ENCODE results near the gene SNX6. TPM values are rescaled to one million over a fixed set of nuclear protein-coding genes. Genes with fewer than 3 reads are reported as not detected.

SNX6 gene
- total and polyA plus RNA-seq, 9 of the 15 experiments (the other 6 are each of a cell fraction or from before 2014, with no cell fraction given), result 34.6 to 111 (median 57.5) TPM

DNA sequence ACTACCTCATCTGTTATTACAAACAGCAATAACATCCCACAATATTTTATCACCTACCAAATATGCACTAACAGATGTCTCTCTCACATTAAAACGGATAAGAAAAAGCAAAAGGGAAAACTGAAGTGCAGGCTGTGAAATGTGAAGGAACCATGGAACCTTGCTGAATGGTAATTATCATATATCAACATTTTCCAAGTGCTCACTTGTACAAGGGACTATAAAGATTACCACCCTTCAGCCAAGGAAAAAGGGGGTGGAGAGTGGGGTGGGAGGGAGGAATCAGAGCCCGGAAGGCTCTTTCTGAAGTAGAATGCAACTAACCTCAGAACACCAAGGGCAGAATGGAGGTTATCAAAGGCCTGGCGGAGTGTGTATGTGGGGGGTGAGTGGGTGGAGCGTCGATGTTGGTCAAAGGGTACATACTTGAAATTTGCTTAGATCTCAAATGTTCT is 1.2 kb downstream of the SNX6 start (continued):
- TF ChIP-seq, protein P1, sequence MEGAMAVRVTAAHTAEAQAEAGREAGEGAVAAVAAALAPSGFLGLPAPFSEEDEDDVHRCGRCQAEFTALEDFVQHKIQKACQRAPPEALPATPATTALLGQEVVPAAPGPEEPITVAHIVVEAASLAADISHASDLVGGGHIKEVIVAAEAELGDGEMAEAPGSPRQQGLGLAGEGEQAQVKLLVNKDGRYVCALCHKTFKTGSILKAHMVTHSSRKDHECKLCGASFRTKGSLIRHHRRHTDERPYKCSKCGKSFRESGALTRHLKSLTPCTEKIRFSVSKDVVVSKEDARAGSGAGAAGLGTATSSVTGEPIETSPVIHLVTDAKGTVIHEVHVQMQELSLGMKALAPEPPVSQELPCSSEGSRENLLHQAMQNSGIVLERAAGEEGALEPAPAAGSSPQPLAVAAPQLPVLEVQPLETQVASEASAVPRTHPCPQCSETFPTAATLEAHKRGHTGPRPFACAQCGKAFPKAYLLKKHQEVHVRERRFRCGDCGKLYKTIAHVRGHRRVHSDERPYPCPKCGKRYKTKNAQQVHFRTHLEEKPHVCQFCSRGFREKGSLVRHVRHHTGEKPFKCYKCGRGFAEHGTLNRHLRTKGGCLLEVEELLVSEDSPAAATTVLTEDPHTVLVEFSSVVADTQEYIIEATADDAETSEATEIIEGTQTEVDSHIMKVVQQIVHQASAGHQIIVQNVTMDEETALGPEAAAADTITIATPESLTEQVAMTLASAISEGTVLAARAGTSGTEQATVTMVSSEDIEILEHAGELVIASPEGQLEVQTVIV (CRISPR knock-in tag; IDR thresholded peaks at IDR 0.05; ENCODE audit: borderline replicate concordance), result no peak
- TF ChIP-seq HDAC1 (IDR thresholded peaks at IDR 0.05) (0 out of 4 replicates have a peak, but pooled peaks of 1 of the 2 experiments have one; percentile 17), KDM1A (IDR thresholded peaks at IDR 0.05) (peak; percentile 31 to 39; a peak in 1 of 4 replicates), STAG1 (CRISPR knock-in tag; IDR thresholded peaks at IDR 0.05; ENCODE audit: borderline replicate concordance) (no peak), MTF1 (CRISPR knock-in tag; IDR thresholded peaks at IDR 0.05; ENCODE audit: borderline replicate concordance) (no peak), LEF1 (IDR thresholded peaks at IDR 0.05) (peak; percentile 26; the same call in 1 of the 2 replicates)
- TF ChIP-seq, protein P2, sequence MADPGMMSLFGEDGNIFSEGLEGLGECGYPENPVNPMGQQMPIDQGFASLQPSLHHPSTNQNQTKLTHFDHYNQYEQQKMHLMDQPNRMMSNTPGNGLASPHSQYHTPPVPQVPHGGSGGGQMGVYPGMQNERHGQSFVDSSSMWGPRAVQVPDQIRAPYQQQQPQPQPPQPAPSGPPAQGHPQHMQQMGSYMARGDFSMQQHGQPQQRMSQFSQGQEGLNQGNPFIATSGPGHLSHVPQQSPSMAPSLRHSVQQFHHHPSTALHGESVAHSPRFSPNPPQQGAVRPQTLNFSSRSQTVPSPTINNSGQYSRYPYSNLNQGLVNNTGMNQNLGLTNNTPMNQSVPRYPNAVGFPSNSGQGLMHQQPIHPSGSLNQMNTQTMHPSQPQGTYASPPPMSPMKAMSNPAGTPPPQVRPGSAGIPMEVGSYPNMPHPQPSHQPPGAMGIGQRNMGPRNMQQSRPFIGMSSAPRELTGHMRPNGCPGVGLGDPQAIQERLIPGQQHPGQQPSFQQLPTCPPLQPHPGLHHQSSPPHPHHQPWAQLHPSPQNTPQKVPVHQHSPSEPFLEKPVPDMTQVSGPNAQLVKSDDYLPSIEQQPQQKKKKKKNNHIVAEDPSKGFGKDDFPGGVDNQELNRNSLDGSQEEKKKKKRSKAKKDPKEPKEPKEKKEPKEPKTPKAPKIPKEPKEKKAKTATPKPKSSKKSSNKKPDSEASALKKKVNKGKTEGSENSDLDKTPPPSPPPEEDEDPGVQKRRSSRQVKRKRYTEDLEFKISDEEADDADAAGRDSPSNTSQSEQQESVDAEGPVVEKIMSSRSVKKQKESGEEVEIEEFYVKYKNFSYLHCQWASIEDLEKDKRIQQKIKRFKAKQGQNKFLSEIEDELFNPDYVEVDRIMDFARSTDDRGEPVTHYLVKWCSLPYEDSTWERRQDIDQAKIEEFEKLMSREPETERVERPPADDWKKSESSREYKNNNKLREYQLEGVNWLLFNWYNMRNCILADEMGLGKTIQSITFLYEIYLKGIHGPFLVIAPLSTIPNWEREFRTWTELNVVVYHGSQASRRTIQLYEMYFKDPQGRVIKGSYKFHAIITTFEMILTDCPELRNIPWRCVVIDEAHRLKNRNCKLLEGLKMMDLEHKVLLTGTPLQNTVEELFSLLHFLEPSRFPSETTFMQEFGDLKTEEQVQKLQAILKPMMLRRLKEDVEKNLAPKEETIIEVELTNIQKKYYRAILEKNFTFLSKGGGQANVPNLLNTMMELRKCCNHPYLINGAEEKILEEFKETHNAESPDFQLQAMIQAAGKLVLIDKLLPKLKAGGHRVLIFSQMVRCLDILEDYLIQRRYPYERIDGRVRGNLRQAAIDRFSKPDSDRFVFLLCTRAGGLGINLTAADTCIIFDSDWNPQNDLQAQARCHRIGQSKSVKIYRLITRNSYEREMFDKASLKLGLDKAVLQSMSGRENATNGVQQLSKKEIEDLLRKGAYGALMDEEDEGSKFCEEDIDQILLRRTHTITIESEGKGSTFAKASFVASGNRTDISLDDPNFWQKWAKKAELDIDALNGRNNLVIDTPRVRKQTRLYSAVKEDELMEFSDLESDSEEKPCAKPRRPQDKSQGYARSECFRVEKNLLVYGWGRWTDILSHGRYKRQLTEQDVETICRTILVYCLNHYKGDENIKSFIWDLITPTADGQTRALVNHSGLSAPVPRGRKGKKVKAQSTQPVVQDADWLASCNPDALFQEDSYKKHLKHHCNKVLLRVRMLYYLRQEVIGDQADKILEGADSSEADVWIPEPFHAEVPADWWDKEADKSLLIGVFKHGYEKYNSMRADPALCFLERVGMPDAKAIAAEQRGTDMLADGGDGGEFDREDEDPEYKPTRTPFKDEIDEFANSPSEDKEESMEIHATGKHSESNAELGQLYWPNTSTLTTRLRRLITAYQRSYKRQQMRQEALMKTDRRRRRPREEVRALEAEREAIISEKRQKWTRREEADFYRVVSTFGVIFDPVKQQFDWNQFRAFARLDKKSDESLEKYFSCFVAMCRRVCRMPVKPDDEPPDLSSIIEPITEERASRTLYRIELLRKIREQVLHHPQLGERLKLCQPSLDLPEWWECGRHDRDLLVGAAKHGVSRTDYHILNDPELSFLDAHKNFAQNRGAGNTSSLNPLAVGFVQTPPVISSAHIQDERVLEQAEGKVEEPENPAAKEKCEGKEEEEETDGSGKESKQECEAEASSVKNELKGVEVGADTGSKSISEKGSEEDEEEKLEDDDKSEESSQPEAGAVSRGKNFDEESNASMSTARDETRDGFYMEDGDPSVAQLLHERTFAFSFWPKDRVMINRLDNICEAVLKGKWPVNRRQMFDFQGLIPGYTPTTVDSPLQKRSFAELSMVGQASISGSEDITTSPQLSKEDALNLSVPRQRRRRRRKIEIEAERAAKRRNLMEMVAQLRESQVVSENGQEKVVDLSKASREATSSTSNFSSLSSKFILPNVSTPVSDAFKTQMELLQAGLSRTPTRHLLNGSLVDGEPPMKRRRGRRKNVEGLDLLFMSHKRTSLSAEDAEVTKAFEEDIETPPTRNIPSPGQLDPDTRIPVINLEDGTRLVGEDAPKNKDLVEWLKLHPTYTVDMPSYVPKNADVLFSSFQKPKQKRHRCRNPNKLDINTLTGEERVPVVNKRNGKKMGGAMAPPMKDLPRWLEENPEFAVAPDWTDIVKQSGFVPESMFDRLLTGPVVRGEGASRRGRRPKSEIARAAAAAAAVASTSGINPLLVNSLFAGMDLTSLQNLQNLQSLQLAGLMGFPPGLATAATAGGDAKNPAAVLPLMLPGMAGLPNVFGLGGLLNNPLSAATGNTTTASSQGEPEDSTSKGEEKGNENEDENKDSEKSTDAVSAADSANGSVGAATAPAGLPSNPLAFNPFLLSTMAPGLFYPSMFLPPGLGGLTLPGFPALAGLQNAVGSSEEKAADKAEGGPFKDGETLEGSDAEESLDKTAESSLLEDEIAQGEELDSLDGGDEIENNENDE (IDR thresholded peaks at IDR 0.05; ENCODE audit: low read depth, low read length), result no peak
- TF ChIP-seq, protein P3, sequence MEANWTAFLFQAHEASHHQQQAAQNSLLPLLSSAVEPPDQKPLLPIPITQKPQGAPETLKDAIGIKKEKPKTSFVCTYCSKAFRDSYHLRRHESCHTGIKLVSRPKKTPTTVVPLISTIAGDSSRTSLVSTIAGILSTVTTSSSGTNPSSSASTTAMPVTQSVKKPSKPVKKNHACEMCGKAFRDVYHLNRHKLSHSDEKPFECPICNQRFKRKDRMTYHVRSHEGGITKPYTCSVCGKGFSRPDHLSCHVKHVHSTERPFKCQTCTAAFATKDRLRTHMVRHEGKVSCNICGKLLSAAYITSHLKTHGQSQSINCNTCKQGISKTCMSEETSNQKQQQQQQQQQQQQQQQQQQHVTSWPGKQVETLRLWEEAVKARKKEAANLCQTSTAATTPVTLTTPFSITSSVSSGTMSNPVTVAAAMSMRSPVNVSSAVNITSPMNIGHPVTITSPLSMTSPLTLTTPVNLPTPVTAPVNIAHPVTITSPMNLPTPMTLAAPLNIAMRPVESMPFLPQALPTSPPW (CRISPR knock-in tag; IDR thresholded peaks at IDR 0.05), result peak; percentile 36
- TF ChIP-seq, protein P4, sequence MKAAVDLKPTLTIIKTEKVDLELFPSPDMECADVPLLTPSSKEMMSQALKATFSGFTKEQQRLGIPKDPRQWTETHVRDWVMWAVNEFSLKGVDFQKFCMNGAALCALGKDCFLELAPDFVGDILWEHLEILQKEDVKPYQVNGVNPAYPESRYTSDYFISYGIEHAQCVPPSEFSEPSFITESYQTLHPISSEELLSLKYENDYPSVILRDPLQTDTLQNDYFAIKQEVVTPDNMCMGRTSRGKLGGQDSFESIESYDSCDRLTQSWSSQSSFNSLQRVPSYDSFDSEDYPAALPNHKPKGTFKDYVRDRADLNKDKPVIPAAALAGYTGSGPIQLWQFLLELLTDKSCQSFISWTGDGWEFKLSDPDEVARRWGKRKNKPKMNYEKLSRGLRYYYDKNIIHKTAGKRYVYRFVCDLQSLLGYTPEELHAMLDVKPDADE (conservative IDR thresholded peaks at IDR 0.05; ENCODE audit: control insufficient read depth, low read depth, low read length), result no peak

Measured in K562 (cell line).